Measurements from ENCODE around the gene PPM1E. TPM values are rescaled to one million over a fixed set of nuclear protein-coding genes. Genes with fewer than 3 reads are reported as not detected.
"Not testable (repeated sequence)": the region's sequence is repeated elsewhere in the genome, so short reads cannot be mapped to it uniquely, and the experiment has no call there.

Gene PPM1E
- total and polyA plus RNA-seq, 2 donors (not counting 1 experiment from before 2014, with no cell fraction given) = not detected

GRCh38 chr17:58763263-58763662, 7.6 kb downstream of the PPM1E start:
- H3K4me3 Mint-ChIP-seq = no peak overlapping the region
- CTCF ChIA-PET = no interaction called here

GRCh38 chr17:58764373-58764772, 8.7 kb downstream of the PPM1E start:
- H3K9ac ChIP-seq (ENCODE audit: low read length) = no peak overlapping the region
- no peak overlapping the region for H3K4me3 ChIP-seq (ENCODE audit: control extremely low read depth in 1 of 5, extremely low read depth in 1 of 5, insufficient read depth in 1 of 5, low read depth in 2 of 5, low read length in 4 of 5)
- no peak for DNase-seq
- H3K27ac ChIP-seq (ENCODE audit: low read length in 2 of 2) = no peak overlapping the region
- TF ChIP-seq CTCF (IDR thresholded peaks at IDR 0.05) = no peak
- no peak for TF ChIP-seq EZH2 (IDR thresholded peaks at IDR 0.05; ENCODE audit: borderline replicate concordance, insufficient read depth, low read depth, low read length, poor library complexity, severe bottlenecking)
- H3K36me3 ChIP-seq (replicated peaks in 1 of 2; ENCODE audit: control extremely low read depth in 1 of 2, control insufficient read depth in 1 of 2, extremely low read depth in 1 of 2, insufficient read depth in 2 of 2, low read length in 1 of 2) = no peaks in the 10 kb centered on the region
- ChIA-PET POLR2A (no interaction called here), CTCF (no interaction called here)
- no peak overlapping the region for H2AFZ ChIP-seq (ENCODE audit: insufficient read depth, low read depth, low read length, poor library complexity, severe bottlenecking)
- H3K9me3 ChIP-seq (ENCODE audit: control extremely low read depth in 1 of 3, control insufficient read depth in 2 of 3, insufficient read depth in 1 of 3, low read length in 2 of 3) = no peaks in the 10 kb centered on the region
- intact Hi-C loops (cut with micrococcal nuclease) = no loop called here
- H3K4me3 Mint-ChIP-seq = no peak overlapping the region
- H4K20me1 ChIP-seq (ENCODE audit: control insufficient read depth, insufficient read depth, low read length, poor library complexity, severe bottlenecking) = no peaks in the 10 kb centered on the region
- H3K4me1 Mint-ChIP-seq = no peaks in the 10 kb centered on the region
- H3K27ac Mint-ChIP-seq = no peak overlapping the region
- peaks cover 24% of the 10 kb centered on the region for H3K27me3 Mint-ChIP-seq
- H3K9me3 Mint-ChIP-seq (ENCODE audit: insufficient read depth) = no peaks in the 10 kb centered on the region
- H3K4me2 ChIP-seq (replicated peaks; ENCODE audit: low read depth, low read length, poor library complexity, severe bottlenecking) = no peak overlapping the region
- no peak for ATAC-seq (ENCODE audit: low read depth)
- peaks cover 0 to 16% (median 4%) of the 10 kb centered on the region in 4 experiments for H3K27me3 ChIP-seq (replicated peaks in 1 of 4; ENCODE audit: control extremely low read depth in 1 of 4, control insufficient read depth in 3 of 4, insufficient read depth in 4 of 4, low read length in 3 of 4)
- no peaks in the 10 kb centered on the region for H3K4me1 ChIP-seq (ENCODE audit: control insufficient read depth in 2 of 2, insufficient read depth in 2 of 2, low read length in 2 of 2)
- WGBS (ENCODE audit: insufficient coverage) = 71% methylated on average over 1 of the region's 5 CpGs
- no peaks in the 10 kb centered on the region for H3K79me2 ChIP-seq (ENCODE audit: control insufficient read depth, insufficient read depth, low read length)

More at GRCh38 chr17:58763263-58763662, 7.6 kb downstream of the PPM1E start:
- no peaks in the 10 kb centered on the region for H3K36me3 ChIP-seq (replicated peaks in 1 of 2; ENCODE audit: control extremely low read depth in 1 of 2, control insufficient read depth in 1 of 2, extremely low read depth in 1 of 2, insufficient read depth in 2 of 2, low read length in 1 of 2)
- TF ChIP-seq EZH2 (IDR thresholded peaks at IDR 0.05; ENCODE audit: borderline replicate concordance, insufficient read depth, low read depth, low read length, poor library complexity, severe bottlenecking) (no peak), CTCF (IDR thresholded peaks at IDR 0.05) (no peak)
- H3K79me2 ChIP-seq (ENCODE audit: control insufficient read depth, insufficient read depth, low read length) = no peaks in the 10 kb centered on the region
- no peak overlapping the region for H3K4me2 ChIP-seq (replicated peaks; ENCODE audit: low read depth, low read length, poor library complexity, severe bottlenecking)
- no peaks in the 10 kb centered on the region for H3K4me1 ChIP-seq (ENCODE audit: control insufficient read depth in 2 of 2, insufficient read depth in 2 of 2, low read length in 2 of 2)
- no peaks in the 10 kb centered on the region for H3K4me1 Mint-ChIP-seq
- H3K4me3 ChIP-seq (ENCODE audit: control extremely low read depth in 1 of 5, extremely low read depth in 1 of 5, insufficient read depth in 1 of 5, low read depth in 2 of 5, low read length in 4 of 5) = no peak overlapping the region
- no CpG with 5 or more reads among the region's 1 CpG for WGBS (ENCODE audit: insufficient coverage)
- DNase-seq (no peak), ATAC-seq (ENCODE audit: low read depth) (no peak)
- no peaks in the 10 kb centered on the region for H3K9me3 Mint-ChIP-seq (ENCODE audit: insufficient read depth)
- no peak overlapping the region for H3K9ac ChIP-seq (ENCODE audit: low read length)
- no peak overlapping the region for H2AFZ ChIP-seq (ENCODE audit: insufficient read depth, low read depth, low read length, poor library complexity, severe bottlenecking)
- intact Hi-C loops (cut with micrococcal nuclease) = no loop called here
- peaks cover 0 to 26% (median 14%) of the 10 kb centered on the region in 4 experiments for H3K27me3 ChIP-seq (replicated peaks in 1 of 4; ENCODE audit: control extremely low read depth in 1 of 4, control insufficient read depth in 3 of 4, insufficient read depth in 4 of 4, low read length in 3 of 4)
- POLR2A ChIA-PET = no interaction called here
- no peak overlapping the region for H3K27ac Mint-ChIP-seq
- H3K27ac ChIP-seq (ENCODE audit: low read length in 2 of 2) = no peak overlapping the region
- no peaks in the 10 kb centered on the region for H4K20me1 ChIP-seq (ENCODE audit: control insufficient read depth, insufficient read depth, low read length, poor library complexity, severe bottlenecking)
- H3K9me3 ChIP-seq (ENCODE audit: control extremely low read depth in 1 of 3, control insufficient read depth in 2 of 3, insufficient read depth in 1 of 3, low read length in 2 of 3) = no peaks in the 10 kb centered on the region
- peaks cover 29% of the 10 kb centered on the region for H3K27me3 Mint-ChIP-seq

- DNase-seq; CTCF ChIA-PET; H3K27ac Mint-ChIP-seq; H3K27me3 Mint-ChIP-seq; H3K27ac ChIP-seq (ENCODE audit: low read length in 2 of 2); ATAC-seq (ENCODE audit: low read depth); H3K9me3 Mint-ChIP-seq (ENCODE audit: insufficient read depth); H2AFZ ChIP-seq (ENCODE audit: insufficient read depth, low read depth, low read length, poor library complexity, severe bottlenecking); H3K4me1 Mint-ChIP-seq; H3K4me3 ChIP-seq (ENCODE audit: control extremely low read depth in 1 of 5, extremely low read depth in 1 of 5, insufficient read depth in 1 of 5, low read depth in 2 of 5, low read length in 4 of 5); H3K9ac ChIP-seq (ENCODE audit: low read length); H3K27me3 ChIP-seq (replicated peaks in 1 of 4; ENCODE audit: control extremely low read depth in 1 of 4, control insufficient read depth in 3 of 4, insufficient read depth in 4 of 4, low read length in 3 of 4); H3K4me2 ChIP-seq (replicated peaks; ENCODE audit: low read depth, low read length, poor library complexity, severe bottlenecking); H4K20me1 ChIP-seq (ENCODE audit: control insufficient read depth, insufficient read depth, low read length, poor library complexity, severe bottlenecking); H3K79me2 ChIP-seq (ENCODE audit: control insufficient read depth, insufficient read depth, low read length); H3K36me3 ChIP-seq (replicated peaks in 1 of 2; ENCODE audit: control extremely low read depth in 1 of 2, control insufficient read depth in 1 of 2, extremely low read depth in 1 of 2, insufficient read depth in 2 of 2, low read length in 1 of 2); H3K4me1 ChIP-seq (ENCODE audit: control insufficient read depth in 2 of 2, insufficient read depth in 2 of 2, low read length in 2 of 2); intact Hi-C loops (cut with micrococcal nuclease); H3K4me3 Mint-ChIP-seq; H3K9me3 ChIP-seq (ENCODE audit: control extremely low read depth in 1 of 3, control insufficient read depth in 2 of 3, insufficient read depth in 1 of 3, low read length in 2 of 3); POLR2A ChIA-PET: not testable (repeated sequence)
- WGBS (ENCODE audit: insufficient coverage) = 86% methylated on average over 2 of the region's 5 CpGs
These were observed 22.8 kb downstream of the PPM1E start for GRCh38 chr17:58778482-58778881.

Data from B cell (primary cell).